ENCODE data around the gene ACAP3. TPM values are rescaled to one million over a fixed set of nuclear protein-coding genes. Genes with fewer than 3 reads are reported as not detected.

ACAP3 gene
- total and polyA plus RNA-seq, 2 of the 4 experiments (the other 2 are of a cell fraction): 13.3 to 58.2 TPM

DNA sequence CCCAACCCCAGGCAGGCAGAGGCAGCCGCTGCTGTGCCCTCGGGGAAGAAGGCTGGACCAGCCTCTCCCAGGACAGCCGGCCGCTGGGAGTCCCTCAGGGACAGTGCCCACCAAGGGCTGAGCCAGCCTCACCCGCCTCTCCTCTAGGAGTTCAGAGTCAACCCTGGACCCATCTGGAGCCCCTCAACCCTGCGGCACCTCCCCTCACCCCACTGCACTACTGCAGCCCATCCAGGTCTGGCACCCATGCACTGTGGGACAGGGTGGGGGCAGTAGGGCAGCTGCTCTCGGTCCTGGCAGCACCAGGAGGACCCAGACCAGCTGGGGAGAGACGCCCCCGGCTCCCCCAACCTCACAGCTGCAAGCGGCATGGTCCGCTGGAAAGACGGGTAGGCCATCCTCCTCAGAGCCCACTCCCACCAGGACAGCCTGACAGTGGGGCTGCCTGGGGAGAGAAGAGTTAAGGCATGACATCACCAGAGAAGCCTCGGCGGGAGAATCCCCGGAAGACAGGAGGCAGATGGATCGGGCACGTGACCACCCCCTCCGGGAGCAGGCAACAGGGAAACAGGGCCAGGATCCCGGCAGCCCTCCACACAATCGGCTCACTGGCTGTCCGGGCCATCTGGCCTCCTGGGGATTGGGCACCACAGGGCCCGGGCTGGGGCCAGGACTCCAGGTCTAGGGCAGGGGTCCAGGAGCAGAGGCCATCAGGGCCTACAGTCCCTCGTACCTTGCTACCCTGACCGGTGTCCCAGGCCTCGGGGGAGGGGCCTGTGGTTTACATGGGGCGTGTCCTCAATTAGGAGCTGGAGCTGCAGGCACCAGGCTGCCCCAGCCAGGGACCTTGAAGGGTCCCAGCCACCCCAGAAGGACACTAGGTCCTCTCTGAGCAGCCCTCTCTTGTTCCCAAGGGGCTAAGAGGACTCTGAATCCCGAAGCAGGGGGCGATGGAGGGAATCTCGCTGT is 3.1 kb downstream of the ACAP3 start (continued):
- TF ChIP-seq MAFK (IDR thresholded peaks at IDR 0.05; ENCODE audit: low read depth, low read length) (no peak), POLR2A (IDR thresholded peaks at IDR 0.05; ENCODE audit: low read depth, low read length) (peak; percentile 53; the same call in 1 of the 2 replicates), CEBPB (IDR thresholded peaks at IDR 0.05; ENCODE audit: low read depth, low read length) (no peak), RAD21 (IDR thresholded peaks at IDR 0.05; ENCODE audit: low read length) (no peak), NFE2L2 (IDR thresholded peaks at IDR 0.05; ENCODE audit: low read depth, low read length) (no peak)

DNA sequence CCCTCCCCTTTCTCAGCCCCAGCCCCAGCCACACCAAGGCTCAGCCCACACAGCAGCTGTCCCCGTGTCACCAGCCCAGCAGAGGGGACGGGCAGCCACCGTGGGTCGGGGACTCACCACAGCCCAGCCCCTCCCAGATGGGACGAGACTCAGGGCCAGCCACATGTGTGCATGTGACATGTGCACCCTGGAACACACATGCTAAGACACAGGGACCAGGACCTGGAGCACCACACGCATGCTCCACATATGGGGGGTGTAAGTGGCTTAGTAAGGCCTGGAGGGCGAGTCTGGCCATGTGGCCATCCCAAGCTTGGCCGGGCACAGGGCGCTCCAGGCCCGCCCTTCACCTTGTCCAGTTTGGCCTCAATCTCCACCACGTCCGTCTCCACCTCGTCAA is 4.0 kb downstream of the ACAP3 start:
- Histone ChIP-seq H3K14ac (replicated peaks; ENCODE audit: low read depth, low read length) (no peak overlapping the region), H4K8ac (ENCODE audit: low read depth in 2 of 2, low read length in 2 of 2) (0 out of 4 replicates have a peak overlapping the region, but pooled peaks of 1 of the 2 experiments have one; percentile 20), H3K56ac (ENCODE audit: extremely low read depth, insufficient read depth, low read length) (no peak overlapping the region), H2BK5ac (ENCODE audit: low read depth, low read length, poor library complexity, severe bottlenecking) (peak overlapping the region; percentile 11), H4K20me1 (ENCODE audit: insufficient read depth, low read length) (peaks cover 54% of the 10 kb centered on the region), H3K18ac (ENCODE audit: low read depth, low read length) (no peak overlapping the region), H3K4ac (ENCODE audit: low read depth, low read length) (peak overlapping the region; percentile 18; the same call in 1 of the 2 replicates), H4K91ac (ENCODE audit: insufficient read depth, low read depth, low read length) (no peak overlapping the region), H2BK15ac (ENCODE audit: low read depth, low read length) (no peak overlapping the region), H3K27me3 (ENCODE audit: control insufficient read depth, insufficient read depth, low read length) (no peaks in the 10 kb centered on the region), H2AFZ (replicated peaks; ENCODE audit: low read length, poor library complexity) (no peak overlapping the region), H2AK5ac (ENCODE audit: low read depth, low read length) (peak overlapping the region; percentile 33), H3K27ac (ENCODE audit: insufficient read depth, low read length) (no peak overlapping the region; the same call in 1 of the 2 replicates), H3K36me3 (ENCODE audit: control insufficient read depth, insufficient read depth, low read length) (peaks cover 9% of the 10 kb centered on the region), H3K4me3 (ENCODE audit: insufficient read depth, low read depth, low read length) (no peak overlapping the region), H3K9ac (ENCODE audit: low read depth, low read length) (no peak overlapping the region), H3K4me1 (ENCODE audit: control insufficient read depth, insufficient read depth, low read length) (peaks cover 25% of the 10 kb centered on the region), H3K23ac (ENCODE audit: low read depth, low read length) (0 out of 2 replicates have a peak overlapping the region, but pooled peaks have one; percentile 4), H3K79me1 (ENCODE audit: low read depth in 1 of 2, low read length in 2 of 2) (peaks cover 3 to 53% of the 10 kb centered on the region in 2 experiments; a peak in 3 of 4 replicates), H2BK120ac (ENCODE audit: low read depth, low read length) (no peak overlapping the region), H2AK9ac (replicated peaks; ENCODE audit: low read depth, low read length, poor library complexity) (peak overlapping the region; percentile 76), H3K9me3 (ENCODE audit: control insufficient read depth, insufficient read depth, low read length) (no peaks in the 10 kb centered on the region), H3K9me1 (ENCODE audit: insufficient read depth, low read length) (peaks cover 3% of the 10 kb centered on the region), H2BK20ac (ENCODE audit: low read depth, low read length) (no peak overlapping the region), H4K5ac (ENCODE audit: low read depth, low read length) (no peak overlapping the region), H3K4me2 (ENCODE audit: low read depth, low read length) (no peak overlapping the region)
- POLR2A ChIA-PET (ENCODE audit: unreplicated experiment): interaction anchor here (0.6 kb wide), 1 partner anchor 27 kb away, joined by 4 read pairs; no protein-coding TSS in a partner anchor
- BruUV-seq (replicated peaks): no TSS peak
- CTCF ChIA-PET: interaction anchor here (0.7 kb wide), 1 partner anchor 28 kb away, joined by 3 read pairs; no protein-coding TSS in a partner anchor
- intact Hi-C loops (cut with micrococcal nuclease) (no loop called here), in situ Hi-C loops (cut with MboI; ENCODE audit: low sequenced_read_pairs) (no loop called here), dilution Hi-C loops (cut with HindIII; ENCODE audit: low sequenced_read_pairs, unreplicated experiment) (no loop called here)
- WGBS, 2 experiments (ENCODE audit: extremely low coverage in 2 of 2, insufficient read length in 1 of 2): 97% methylated on average over 5 of the region's 13 CpGs; no CpG with 5 or more reads in 1 of the 2 experiments
- ATAC-seq (ENCODE audit: low read depth) (no peak), DNase-seq (no peak)
- no peak for TF ChIP-seq MAZ (IDR thresholded peaks at IDR 0.05; ENCODE audit: borderline replicate concordance, low read depth, low read length)
- TF ChIP-seq MAFK (IDR thresholded peaks at IDR 0.05; ENCODE audit: low read depth, low read length): no peak
- TF ChIP-seq, protein P1, sequence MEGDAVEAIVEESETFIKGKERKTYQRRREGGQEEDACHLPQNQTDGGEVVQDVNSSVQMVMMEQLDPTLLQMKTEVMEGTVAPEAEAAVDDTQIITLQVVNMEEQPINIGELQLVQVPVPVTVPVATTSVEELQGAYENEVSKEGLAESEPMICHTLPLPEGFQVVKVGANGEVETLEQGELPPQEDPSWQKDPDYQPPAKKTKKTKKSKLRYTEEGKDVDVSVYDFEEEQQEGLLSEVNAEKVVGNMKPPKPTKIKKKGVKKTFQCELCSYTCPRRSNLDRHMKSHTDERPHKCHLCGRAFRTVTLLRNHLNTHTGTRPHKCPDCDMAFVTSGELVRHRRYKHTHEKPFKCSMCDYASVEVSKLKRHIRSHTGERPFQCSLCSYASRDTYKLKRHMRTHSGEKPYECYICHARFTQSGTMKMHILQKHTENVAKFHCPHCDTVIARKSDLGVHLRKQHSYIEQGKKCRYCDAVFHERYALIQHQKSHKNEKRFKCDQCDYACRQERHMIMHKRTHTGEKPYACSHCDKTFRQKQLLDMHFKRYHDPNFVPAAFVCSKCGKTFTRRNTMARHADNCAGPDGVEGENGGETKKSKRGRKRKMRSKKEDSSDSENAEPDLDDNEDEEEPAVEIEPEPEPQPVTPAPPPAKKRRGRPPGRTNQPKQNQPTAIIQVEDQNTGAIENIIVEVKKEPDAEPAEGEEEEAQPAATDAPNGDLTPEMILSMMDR (conservative IDR thresholded peaks at IDR 0.05; ENCODE audit: low read depth, low read length): no peak
- TF ChIP-seq, protein P2, sequence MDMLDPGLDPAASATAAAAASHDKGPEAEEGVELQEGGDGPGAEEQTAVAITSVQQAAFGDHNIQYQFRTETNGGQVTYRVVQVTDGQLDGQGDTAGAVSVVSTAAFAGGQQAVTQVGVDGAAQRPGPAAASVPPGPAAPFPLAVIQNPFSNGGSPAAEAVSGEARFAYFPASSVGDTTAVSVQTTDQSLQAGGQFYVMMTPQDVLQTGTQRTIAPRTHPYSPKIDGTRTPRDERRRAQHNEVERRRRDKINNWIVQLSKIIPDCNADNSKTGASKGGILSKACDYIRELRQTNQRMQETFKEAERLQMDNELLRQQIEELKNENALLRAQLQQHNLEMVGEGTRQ (IDR thresholded peaks at IDR 0.05; ENCODE audit: low read depth, low read length): no peak
- TF ChIP-seq RFX5 (IDR thresholded peaks at IDR 0.05; ENCODE audit: low read depth, low read length): no peak
- no peak for TF ChIP-seq RAD21 (IDR thresholded peaks at IDR 0.05; ENCODE audit: low read length)
- TF ChIP-seq FOS (IDR thresholded peaks at IDR 0.05; ENCODE audit: low read depth, low read length): no peak
- TF ChIP-seq CEBPB (IDR thresholded peaks at IDR 0.05; ENCODE audit: low read depth, low read length): no peak
- no peak for TF ChIP-seq SMC3 (IDR thresholded peaks at IDR 0.05; ENCODE audit: low read depth, low read length)
- no peak for TF ChIP-seq POLR2A (IDR thresholded peaks at IDR 0.05; ENCODE audit: low read depth, low read length)
- no peak for TF ChIP-seq NFE2L2 (IDR thresholded peaks at IDR 0.05; ENCODE audit: low read depth, low read length)
- TF ChIP-seq CHD1 (IDR thresholded peaks at IDR 0.05; ENCODE audit: low read depth, low read length): no peak
